ENCODE results near the gene STK38L. TPM values are rescaled to one million over a fixed set of nuclear protein-coding genes. Genes with fewer than 3 reads are reported as not detected.

The STK38L gene
- total RNA-seq, 1 donor from 2014 or later: 55.1 TPM

GRCh38 chr12:27366621-27367020, 122.5 kb downstream of the STK38L start:
- ATAC-seq (ENCODE audit: poor library complexity): no peak
- intact Hi-C loops (cut with DNase I): no loop called here
- no peak for DNase-seq

- no peak for DNase-seq
- intact Hi-C loops (cut with DNase I): no loop called here
- no peak for ATAC-seq (ENCODE audit: poor library complexity)
Observed at GRCh38 chr12:27367078-27367477, 123.0 kb downstream of the STK38L start.

Other genes with a start within 250 kb of the STK38L start
- 19.7 TPM for gene TM7SF3, start 229.9 kb upstream of the STK38L start, total RNA-seq
- gene MED21, start 221.7 kb upstream of the STK38L start, total RNA-seq: 44.8 TPM
- not detected for gene C12orf71, start 161.7 kb upstream of the STK38L start, total RNA-seq
- 1.1 TPM for gene BMAL2, start 88.5 kb downstream of the STK38L start, total RNA-seq
- not detected for gene SMCO2, start 202.4 kb downstream of the STK38L start, total RNA-seq